Common myeloid progenitor, CD34-positive (primary cell): Measurements from ENCODE around the gene GLMP.

Experiments
- CTCF ChIA-PET: fragments of 350-600 bp; sonication (Branson Sonifier 250); formaldehyde crosslinking; loops from one replicate; lab custom pipeline; 2021; ENCODE audit warnings: antibody characterized with exemption; lab: Charles Lee
- POLR2A ChIA-PET: fragments of 350-600 bp; sonication (Branson Sonifier 250); formaldehyde crosslinking; loops from one replicate; lab custom pipeline; 2021; ENCODE audit warnings: antibody characterized with exemption; lab: Charles Lee
- DNase-seq, 3 donors: peaks; one replicate each; pipeline versions ENCODE4 v3.0.0 to v3.0.0-alpha.2; 2013
- H3K27ac ChIP-seq, 2 experiments: 1 replicate in 1 of 2; 2 replicates in 1 of 2; pipeline ENCODE4 v1.7.0; 2013; ENCODE audit warnings: inconsistent platforms in 2 of 2, low read length in 2 of 2, mild to moderate bottlenecking in 2 of 2, low read depth in 1 of 2, moderate library complexity in 1 of 2; ENCODE audit not compliant: severe bottlenecking in 2 of 2, insufficient read depth in 1 of 2, poor library complexity in 1 of 2
- H3K27me3 ChIP-seq, 5 experiments: replicated peaks in 2 of 5; 1 replicate in 3 of 5; 2 replicates in 2 of 5; pipeline versions ENCODE4 v1.6.1 to v1.7.0; 2013; ENCODE audit warnings: low read length in 4 of 5, mild to moderate bottlenecking in 2 of 5, moderate library complexity in 2 of 5, inconsistent platforms in 1 of 5; ENCODE audit not compliant: insufficient read depth in 5 of 5, control insufficient read depth in 4 of 5
- H3K36me3 ChIP-seq, 4 experiments: 1 replicate in 2 of 4; 2 replicates in 2 of 4; pipeline versions ENCODE4 v1.6.1 to v1.7.0; 2013; ENCODE audit warnings: low read length in 3 of 4, control low read depth in 1 of 4, mild to moderate bottlenecking in 1 of 4; ENCODE audit not compliant: control insufficient read depth in 4 of 4, insufficient read depth in 4 of 4
- H3K4me1 ChIP-seq, 4 experiments: 1 replicate in 3 of 4; 2 replicates in 1 of 4; pipeline versions ENCODE4 v1.6.1 to v1.7.1; 2013; ENCODE audit warnings: low read length in 3 of 4, mild to moderate bottlenecking in 3 of 4, control low read depth in 1 of 4, inconsistent platforms in 1 of 4, moderate library complexity in 1 of 4; ENCODE audit not compliant: control insufficient read depth in 4 of 4, insufficient read depth in 4 of 4; ENCODE audit errors: control extremely low read depth in 1 of 4
- H3K4me3 ChIP-seq, 7 experiments: 1 replicate in 4 of 7; 2 replicates in 3 of 7; pipeline versions ENCODE4 v1.5.1 to v1.7.0; 2013; ENCODE audit warnings: mild to moderate bottlenecking in 7 of 7, low read length in 6 of 7, moderate library complexity in 6 of 7, inconsistent platforms in 2 of 7, low read depth in 2 of 7, control low read depth in 1 of 7; ENCODE audit not compliant: insufficient read depth in 4 of 7, control insufficient read depth in 1 of 7; ENCODE audit errors: extremely low read depth in 1 of 7
- H3K9me3 ChIP-seq, 5 experiments: 1 replicate in 4 of 5; 2 replicates in 1 of 5; pipeline versions ENCODE4 v1.6.1 to v1.7.1; 2013; ENCODE audit warnings: low read length in 4 of 5, mild to moderate bottlenecking in 2 of 5, inconsistent platforms in 1 of 5, low read depth in 1 of 5, moderate library complexity in 1 of 5; ENCODE audit not compliant: control insufficient read depth in 4 of 5, insufficient read depth in 2 of 5; ENCODE audit errors: control extremely low read depth in 1 of 5
- WGBS: methylation state at CpG from one replicate; pipeline ENCODE4 v1.1.5; 2013; ENCODE audit not compliant: insufficient coverage; 5-methylcytosine and 5-hydroxymethylcytosine counted together

GLMP gene

DNA sequence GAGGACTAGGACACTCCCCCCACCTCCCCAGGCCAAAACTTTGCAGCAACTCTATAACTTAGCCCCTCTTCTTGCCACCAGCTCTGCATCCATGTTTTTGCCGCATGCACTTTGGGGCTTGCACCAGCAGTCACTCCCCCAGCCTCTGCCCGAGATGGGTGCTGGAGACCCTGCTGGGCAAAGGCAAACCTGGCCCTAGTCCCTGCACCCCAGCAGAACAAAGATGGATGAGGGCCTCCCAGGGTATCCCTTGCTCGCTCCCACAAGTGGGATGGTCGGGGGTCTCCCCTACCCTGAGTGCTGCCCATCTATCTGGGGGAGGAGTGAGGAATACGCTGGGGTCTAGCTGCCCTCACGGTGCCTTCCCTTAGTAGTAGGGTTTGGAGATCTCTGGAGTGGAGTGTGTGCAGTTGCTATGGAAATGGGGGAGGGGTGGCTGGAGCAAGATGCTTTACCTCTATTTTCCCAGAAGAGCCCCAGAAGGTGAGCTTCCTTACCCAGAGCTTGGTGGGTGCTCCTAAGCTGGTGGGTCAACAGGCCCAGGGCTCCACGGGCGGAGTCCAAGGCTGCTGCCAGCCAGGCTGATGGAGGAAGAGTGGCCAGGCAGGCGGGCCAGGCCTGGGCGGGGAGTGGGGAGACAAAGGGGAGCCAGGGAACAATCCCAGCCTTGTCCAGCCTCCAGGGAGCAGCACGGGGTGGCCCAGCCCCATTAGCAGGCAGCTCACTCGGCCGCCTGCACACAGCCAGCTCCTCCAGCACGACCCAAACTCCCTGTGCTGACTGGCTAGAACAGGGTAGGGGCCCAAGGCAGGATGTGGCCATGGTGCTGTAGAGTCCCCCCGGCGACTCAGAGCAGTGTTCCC, 47.8 kb downstream of the GLMP start, which contains the start of gene PAQR6:
PAQR6 (minus strand) TSS at position 597 of the 863 bp plus-strand sequence. CDS start 1,325 bp downstream, outside the sequence.
- Histone ChIP-seq H3K27ac (no peak within 1 kb of the TSS), H3K4me3 (no peak within 1 kb of the TSS), H3K27me3 (peaks cover 0 to 2% (median 0%) of the 10 kb centered on the region in 5 experiments), H3K36me3 (peaks cover 5 to 51% (median 33%) of the 10 kb centered on the region in 4 experiments), H3K4me1 (peaks cover 0 to 65% (median 54%) of the 10 kb centered on the region in 4 experiments), H3K9me3 (no peaks in the 10 kb centered on the region)
- POLR2A ChIA-PET, result interaction anchor here (0.6 kb wide), 1 partner anchor 35 kb away, joined by 3 read pairs; the partner anchor contains the start of gene PMF1
- DNase-seq, result no peak
- WGBS, result 96% methylated on average over 15 of the region's 16 CpGs
- CTCF ChIA-PET, result interaction anchor here (0.6 to 1.5 kb wide), 4 partner anchors 9 to 24 kb away, joined by 3 read pairs; no protein-coding TSS in a partner anchor

GRCh38 chr1:156246781-156247459, 48.6 kb downstream of the GLMP start:
- Histone ChIP-seq H3K27me3 (peaks cover 0 to 2% (median 0%) of the 10 kb centered on the region in 5 experiments), H3K4me1 (peaks cover 0 to 59% (median 52%) of the 10 kb centered on the region in 4 experiments), H3K4me3 (no peak overlapping the region), H3K27ac (no peak overlapping the region), H3K9me3 (no peaks in the 10 kb centered on the region), H3K36me3 (peaks cover 2 to 50% (median 30%) of the 10 kb centered on the region in 4 experiments)
- no peak for DNase-seq
- WGBS, result 92% methylated on average over 15 of the region's 16 CpGs
- POLR2A ChIA-PET, result no interaction called here
- CTCF ChIA-PET, result interaction anchor here (0.6 to 2.1 kb wide), 4 partner anchors 8 to 178 kb away, joined by 3 to 8 read pairs (median 3); no protein-coding TSS in a partner anchor

- peak overlapping the region in 3 of 7 experiments; percentile 38 to 55 (median 54) for H3K4me3 ChIP-seq
- ChIA-PET CTCF (interaction anchor here (0.6 to 2.1 kb wide), 5 partner anchors 8 to 264 kb away, joined by 3 to 8 read pairs (median 3); no protein-coding TSS in a partner anchor), POLR2A (no interaction called here)
- H3K4me1 ChIP-seq, result peaks cover 0 to 59% (median 52%) of the 10 kb centered on the region in 4 experiments
- H3K27me3 ChIP-seq, result peaks cover 0 to 2% (median 0%) of the 10 kb centered on the region in 5 experiments
- DNase-seq, result peak in 2 of 3 donors; percentile 34 to 37
- WGBS, result 68% methylated on average over 7 of the region's 10 CpGs
- H3K36me3 ChIP-seq, result peaks cover 2 to 44% (median 28%) of the 10 kb centered on the region in 4 experiments
- H3K27ac ChIP-seq, result no peak overlapping the region
- no peaks in the 10 kb centered on the region for H3K9me3 ChIP-seq
Observed at GRCh38 chr1:156246241-156246780, 49.2 kb downstream of the GLMP start.

DNA sequence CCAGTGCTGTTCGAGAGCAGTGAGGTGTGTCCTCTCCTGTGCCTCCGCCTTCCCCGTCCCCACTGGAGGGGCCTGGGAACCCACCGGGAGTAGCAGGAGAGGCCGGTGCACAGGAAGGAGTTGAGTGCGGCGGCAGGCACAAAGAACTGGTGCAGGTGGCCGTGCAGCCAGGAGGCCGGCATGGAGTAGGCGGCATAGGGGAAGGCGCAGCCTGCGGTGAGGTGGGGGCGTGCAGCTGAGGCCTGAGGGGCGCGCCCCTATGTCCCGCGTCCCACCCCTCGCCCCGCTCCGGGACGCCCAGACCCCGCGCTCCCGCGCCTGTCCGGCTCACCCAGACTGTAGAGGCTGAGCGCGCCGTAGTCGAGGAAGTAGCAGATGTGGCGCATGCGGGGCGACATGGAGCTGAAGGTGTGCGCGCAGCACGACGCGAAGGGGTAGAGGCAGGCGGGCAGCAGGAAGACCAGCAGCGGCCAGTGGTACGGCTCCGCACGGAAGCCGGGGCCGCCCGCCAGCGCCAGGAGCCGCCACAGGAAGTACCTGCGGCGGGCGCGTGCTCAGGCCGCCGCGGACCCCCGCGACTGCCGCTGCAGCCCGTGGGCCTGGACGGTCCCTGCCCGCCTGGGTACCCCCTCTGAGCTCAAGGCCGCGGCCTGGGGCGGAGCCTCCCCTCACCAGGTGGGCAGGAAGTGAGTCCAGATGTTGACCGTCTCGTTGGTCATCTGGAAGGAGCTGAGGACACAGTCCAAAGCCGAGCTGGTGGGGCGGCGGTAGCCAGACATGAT, 49.8 kb downstream of the GLMP start:
- 7% methylated on average over 63 of the region's 69 CpGs for WGBS
- POLR2A ChIA-PET, result no interaction called here
- DNase-seq, result peak; percentile 18 to 68 (median 59)
- peaks cover 0 to 58% (median 51%) of the 10 kb centered on the region in 4 experiments for H3K4me1 ChIP-seq
- H3K27me3 ChIP-seq, result peaks cover 0 to 2% (median 0%) of the 10 kb centered on the region in 5 experiments
- no peak overlapping the region for H3K27ac ChIP-seq
- H3K36me3 ChIP-seq, result peaks cover under 1 to 40% (median 23%) of the 10 kb centered on the region in 4 experiments
- no peaks in the 10 kb centered on the region for H3K9me3 ChIP-seq
- peak overlapping the region in 5 of 7 experiments; percentile 14 to 55 (median 50) for H3K4me3 ChIP-seq
- CTCF ChIA-PET, result interaction anchor here (0.7 to 2.1 kb wide), 3 partner anchors 11 to 264 kb away, joined by 3 to 8 read pairs (median 3); no protein-coding TSS in a partner anchor

- WGBS, result 99% methylated on average over 15 of the region's 17 CpGs
- Histone ChIP-seq H3K9me3 (no peaks in the 10 kb centered on the region), H3K4me1 (peaks cover 0 to 49% (median 42%) of the 10 kb centered on the region in 4 experiments), H3K27ac (no peak overlapping the region), H3K27me3 (peaks cover 0 to 2% (median 0%) of the 10 kb centered on the region in 5 experiments), H3K36me3 (peaks cover 0 to 36% (median 18%) of the 10 kb centered on the region in 4 experiments), H3K4me3 (no peak overlapping the region)
- CTCF ChIA-PET, result no interaction called here
- DNase-seq, result no peak
- POLR2A ChIA-PET, result no interaction called here
Observed at GRCh38 chr1:156244712-156245111, 50.8 kb downstream of the GLMP start.

- DNase-seq, result no peak
- ChIA-PET CTCF (interaction anchor here (1.1 kb wide), 1 partner anchor 19 kb away, joined by 3 read pairs; no protein-coding TSS in a partner anchor), POLR2A (no interaction called here)
- Histone ChIP-seq H3K9me3 (no peaks in the 10 kb centered on the region), H3K27me3 (peaks cover 0 to 2% (median 0%) of the 10 kb centered on the region in 5 experiments), H3K36me3 (peaks cover 0 to 36% (median 19%) of the 10 kb centered on the region in 4 experiments), H3K4me1 (peaks cover 0 to 44% (median 39%) of the 10 kb centered on the region in 4 experiments), H3K27ac (no peak overlapping the region), H3K4me3 (no peak overlapping the region)
- WGBS, result 100% methylated on average over 2 of the region's 2 CpGs
Observed at GRCh38 chr1:156244126-156244525, 51.4 kb downstream of the GLMP start.
